ENCODE data around the gene AP4E1. TPM values are rescaled to one million over a fixed set of nuclear protein-coding genes. Genes with fewer than 3 reads are reported as not detected.

The AP4E1 gene
- total RNA-seq, 1 experiment from 2014 or later = 9.5 TPM

DNA sequence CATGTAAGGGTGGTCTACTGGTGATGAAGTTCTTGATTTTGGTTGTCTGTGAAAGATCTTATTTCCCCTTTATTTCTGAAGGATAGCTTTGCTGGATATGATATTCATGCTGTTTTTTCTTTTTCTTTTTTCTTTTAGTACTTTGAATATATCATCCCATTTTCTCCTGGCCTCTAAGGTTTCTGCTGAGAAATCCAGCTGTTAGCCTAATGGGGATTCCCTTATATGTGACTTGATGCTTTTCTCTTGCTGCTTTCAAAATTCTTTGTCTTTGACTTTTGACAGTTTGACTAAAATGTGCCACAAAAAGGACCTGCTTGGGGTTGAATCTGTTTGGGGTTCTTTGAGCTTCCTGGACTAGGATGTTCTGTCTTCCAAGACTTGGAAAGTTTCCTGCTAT is 62.6 kb downstream of the AP4E1 start (continued):
- TF ChIP-seq, protein P1, sequence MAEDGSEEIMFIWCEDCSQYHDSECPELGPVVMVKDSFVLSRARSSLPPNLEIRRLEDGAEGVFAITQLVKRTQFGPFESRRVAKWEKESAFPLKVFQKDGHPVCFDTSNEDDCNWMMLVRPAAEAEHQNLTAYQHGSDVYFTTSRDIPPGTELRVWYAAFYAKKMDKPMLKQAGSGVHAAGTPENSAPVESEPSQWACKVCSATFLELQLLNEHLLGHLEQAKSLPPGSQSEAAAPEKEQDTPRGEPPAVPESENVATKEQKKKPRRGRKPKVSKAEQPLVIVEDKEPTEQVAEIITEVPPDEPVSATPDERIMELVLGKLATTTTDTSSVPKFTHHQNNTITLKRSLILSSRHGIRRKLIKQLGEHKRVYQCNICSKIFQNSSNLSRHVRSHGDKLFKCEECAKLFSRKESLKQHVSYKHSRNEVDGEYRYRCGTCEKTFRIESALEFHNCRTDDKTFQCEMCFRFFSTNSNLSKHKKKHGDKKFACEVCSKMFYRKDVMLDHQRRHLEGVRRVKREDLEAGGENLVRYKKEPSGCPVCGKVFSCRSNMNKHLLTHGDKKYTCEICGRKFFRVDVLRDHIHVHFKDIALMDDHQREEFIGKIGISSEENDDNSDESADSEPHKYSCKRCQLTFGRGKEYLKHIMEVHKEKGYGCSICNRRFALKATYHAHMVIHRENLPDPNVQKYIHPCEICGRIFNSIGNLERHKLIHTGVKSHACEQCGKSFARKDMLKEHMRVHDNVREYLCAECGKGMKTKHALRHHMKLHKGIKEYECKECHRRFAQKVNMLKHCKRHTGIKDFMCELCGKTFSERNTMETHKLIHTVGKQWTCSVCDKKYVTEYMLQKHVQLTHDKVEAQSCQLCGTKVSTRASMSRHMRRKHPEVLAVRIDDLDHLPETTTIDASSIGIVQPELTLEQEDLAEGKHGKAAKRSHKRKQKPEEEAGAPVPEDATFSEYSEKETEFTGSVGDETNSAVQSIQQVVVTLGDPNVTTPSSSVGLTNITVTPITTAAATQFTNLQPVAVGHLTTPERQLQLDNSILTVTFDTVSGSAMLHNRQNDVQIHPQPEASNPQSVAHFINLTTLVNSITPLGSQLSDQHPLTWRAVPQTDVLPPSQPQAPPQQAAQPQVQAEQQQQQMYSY (CRISPR knock-in tag; IDR thresholded peaks at IDR 0.05) = no peak
- TF ChIP-seq, protein P2, sequence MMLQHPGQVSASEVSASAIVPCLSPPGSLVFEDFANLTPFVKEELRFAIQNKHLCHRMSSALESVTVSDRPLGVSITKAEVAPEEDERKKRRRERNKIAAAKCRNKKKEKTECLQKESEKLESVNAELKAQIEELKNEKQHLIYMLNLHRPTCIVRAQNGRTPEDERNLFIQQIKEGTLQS (CRISPR knock-in tag; conservative IDR thresholded peaks at IDR 0.05) = no peak
- TF ChIP-seq MXD4 (CRISPR knock-in tag; IDR thresholded peaks at IDR 0.05; ENCODE audit: borderline replicate concordance) (no peak), ZNF671 (CRISPR knock-in tag; IDR thresholded peaks at IDR 0.05) (no peak), IRF2 (CRISPR knock-in tag; IDR thresholded peaks at IDR 0.05; ENCODE audit: borderline replicate concordance, low read depth) (no peak), TEAD1 (CRISPR knock-in tag; IDR thresholded peaks at IDR 0.05) (no peak), JUN (CRISPR knock-in tag; IDR thresholded peaks at IDR 0.05) (no peak), NR2C2 (CRISPR knock-in tag; IDR thresholded peaks at IDR 0.05) (no peak)
- TF ChIP-seq, protein P3, sequence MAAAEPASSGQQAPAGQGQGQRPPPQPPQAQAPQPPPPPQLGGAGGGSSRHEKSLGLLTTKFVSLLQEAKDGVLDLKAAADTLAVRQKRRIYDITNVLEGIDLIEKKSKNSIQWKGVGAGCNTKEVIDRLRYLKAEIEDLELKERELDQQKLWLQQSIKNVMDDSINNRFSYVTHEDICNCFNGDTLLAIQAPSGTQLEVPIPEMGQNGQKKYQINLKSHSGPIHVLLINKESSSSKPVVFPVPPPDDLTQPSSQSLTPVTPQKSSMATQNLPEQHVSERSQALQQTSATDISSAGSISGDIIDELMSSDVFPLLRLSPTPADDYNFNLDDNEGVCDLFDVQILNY (CRISPR knock-in tag; IDR thresholded peaks at IDR 0.05) = no peak
- TF ChIP-seq, protein P4, sequence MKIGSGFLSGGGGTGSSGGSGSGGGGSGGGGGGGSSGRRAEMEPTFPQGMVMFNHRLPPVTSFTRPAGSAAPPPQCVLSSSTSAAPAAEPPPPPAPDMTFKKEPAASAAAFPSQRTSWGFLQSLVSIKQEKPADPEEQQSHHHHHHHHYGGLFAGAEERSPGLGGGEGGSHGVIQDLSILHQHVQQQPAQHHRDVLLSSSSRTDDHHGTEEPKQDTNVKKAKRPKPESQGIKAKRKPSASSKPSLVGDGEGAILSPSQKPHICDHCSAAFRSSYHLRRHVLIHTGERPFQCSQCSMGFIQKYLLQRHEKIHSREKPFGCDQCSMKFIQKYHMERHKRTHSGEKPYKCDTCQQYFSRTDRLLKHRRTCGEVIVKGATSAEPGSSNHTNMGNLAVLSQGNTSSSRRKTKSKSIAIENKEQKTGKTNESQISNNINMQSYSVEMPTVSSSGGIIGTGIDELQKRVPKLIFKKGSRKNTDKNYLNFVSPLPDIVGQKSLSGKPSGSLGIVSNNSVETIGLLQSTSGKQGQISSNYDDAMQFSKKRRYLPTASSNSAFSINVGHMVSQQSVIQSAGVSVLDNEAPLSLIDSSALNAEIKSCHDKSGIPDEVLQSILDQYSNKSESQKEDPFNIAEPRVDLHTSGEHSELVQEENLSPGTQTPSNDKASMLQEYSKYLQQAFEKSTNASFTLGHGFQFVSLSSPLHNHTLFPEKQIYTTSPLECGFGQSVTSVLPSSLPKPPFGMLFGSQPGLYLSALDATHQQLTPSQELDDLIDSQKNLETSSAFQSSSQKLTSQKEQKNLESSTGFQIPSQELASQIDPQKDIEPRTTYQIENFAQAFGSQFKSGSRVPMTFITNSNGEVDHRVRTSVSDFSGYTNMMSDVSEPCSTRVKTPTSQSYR (CRISPR knock-in tag; IDR thresholded peaks at IDR 0.05) = no peak
- TF ChIP-seq, protein P5, sequence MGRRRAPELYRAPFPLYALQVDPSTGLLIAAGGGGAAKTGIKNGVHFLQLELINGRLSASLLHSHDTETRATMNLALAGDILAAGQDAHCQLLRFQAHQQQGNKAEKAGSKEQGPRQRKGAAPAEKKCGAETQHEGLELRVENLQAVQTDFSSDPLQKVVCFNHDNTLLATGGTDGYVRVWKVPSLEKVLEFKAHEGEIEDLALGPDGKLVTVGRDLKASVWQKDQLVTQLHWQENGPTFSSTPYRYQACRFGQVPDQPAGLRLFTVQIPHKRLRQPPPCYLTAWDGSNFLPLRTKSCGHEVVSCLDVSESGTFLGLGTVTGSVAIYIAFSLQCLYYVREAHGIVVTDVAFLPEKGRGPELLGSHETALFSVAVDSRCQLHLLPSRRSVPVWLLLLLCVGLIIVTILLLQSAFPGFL (CRISPR knock-in tag; IDR thresholded peaks at IDR 0.05; ENCODE audit: borderline replicate concordance) = no peak
- TF ChIP-seq, protein P6, sequence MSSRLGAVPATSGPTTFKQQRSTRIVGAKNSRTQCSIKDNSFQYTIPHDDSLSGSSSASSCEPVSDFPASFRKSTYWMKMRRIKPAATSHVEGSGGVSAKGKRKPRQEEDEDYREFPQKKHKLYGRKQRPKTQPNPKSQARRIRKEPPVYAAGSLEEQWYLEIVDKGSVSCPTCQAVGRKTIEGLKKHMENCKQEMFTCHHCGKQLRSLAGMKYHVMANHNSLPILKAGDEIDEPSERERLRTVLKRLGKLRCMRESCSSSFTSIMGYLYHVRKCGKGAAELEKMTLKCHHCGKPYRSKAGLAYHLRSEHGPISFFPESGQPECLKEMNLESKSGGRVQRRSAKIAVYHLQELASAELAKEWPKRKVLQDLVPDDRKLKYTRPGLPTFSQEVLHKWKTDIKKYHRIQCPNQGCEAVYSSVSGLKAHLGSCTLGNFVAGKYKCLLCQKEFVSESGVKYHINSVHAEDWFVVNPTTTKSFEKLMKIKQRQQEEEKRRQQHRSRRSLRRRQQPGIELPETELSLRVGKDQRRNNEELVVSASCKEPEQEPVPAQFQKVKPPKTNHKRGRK (CRISPR knock-in tag; IDR thresholded peaks at IDR 0.05; ENCODE audit: borderline replicate concordance) = no peak
- TF ChIP-seq, protein P7, sequence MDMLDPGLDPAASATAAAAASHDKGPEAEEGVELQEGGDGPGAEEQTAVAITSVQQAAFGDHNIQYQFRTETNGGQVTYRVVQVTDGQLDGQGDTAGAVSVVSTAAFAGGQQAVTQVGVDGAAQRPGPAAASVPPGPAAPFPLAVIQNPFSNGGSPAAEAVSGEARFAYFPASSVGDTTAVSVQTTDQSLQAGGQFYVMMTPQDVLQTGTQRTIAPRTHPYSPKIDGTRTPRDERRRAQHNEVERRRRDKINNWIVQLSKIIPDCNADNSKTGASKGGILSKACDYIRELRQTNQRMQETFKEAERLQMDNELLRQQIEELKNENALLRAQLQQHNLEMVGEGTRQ (CRISPR knock-in tag; IDR thresholded peaks at IDR 0.05) = no peak
- TF ChIP-seq, protein P8, sequence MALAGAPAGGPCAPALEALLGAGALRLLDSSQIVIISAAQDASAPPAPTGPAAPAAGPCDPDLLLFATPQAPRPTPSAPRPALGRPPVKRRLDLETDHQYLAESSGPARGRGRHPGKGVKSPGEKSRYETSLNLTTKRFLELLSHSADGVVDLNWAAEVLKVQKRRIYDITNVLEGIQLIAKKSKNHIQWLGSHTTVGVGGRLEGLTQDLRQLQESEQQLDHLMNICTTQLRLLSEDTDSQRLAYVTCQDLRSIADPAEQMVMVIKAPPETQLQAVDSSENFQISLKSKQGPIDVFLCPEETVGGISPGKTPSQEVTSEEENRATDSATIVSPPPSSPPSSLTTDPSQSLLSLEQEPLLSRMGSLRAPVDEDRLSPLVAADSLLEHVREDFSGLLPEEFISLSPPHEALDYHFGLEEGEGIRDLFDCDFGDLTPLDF (CRISPR knock-in tag; IDR thresholded peaks at IDR 0.05) = no peak
